ENCODE measurements around the gene GSK3B. TPM values are rescaled to one million over a fixed set of nuclear protein-coding genes. Genes with fewer than 3 reads are reported as not detected.

Gene GSK3B
- total RNA-seq, 1 donor from 2014 or later, result 11.8 TPM

- intact Hi-C loops (cut with DNase I), result no loop called here
- no peaks in the 10 kb centered on the region for H3K27me3 ChIP-seq
- no peak overlapping the region for H3K27ac ChIP-seq
- no peaks in the 10 kb centered on the region for H3K9me3 ChIP-seq
- DNase-seq (ENCODE audit: low spot score in 2 of 2), result no peak
- peaks cover 0 to 5% of the 10 kb centered on the region in 2 donors for H3K36me3 ChIP-seq
- H3K4me1 ChIP-seq, result no peaks in the 10 kb centered on the region
- no peak overlapping the region for H3K4me3 ChIP-seq
- TF ChIP-seq CTCF (IDR thresholded peaks at IDR 0.05), result no peak
These were observed 149.0 kb downstream of the GSK3B start for GRCh38 chr3:119945291-119945690.

- intact Hi-C loops (cut with DNase I), result no loop called here
- no peak for DNase-seq (ENCODE audit: low spot score in 2 of 2)
- Histone ChIP-seq H3K4me1 (no peaks in the 10 kb centered on the region), H3K9me3 (no peaks in the 10 kb centered on the region), H3K4me3 (no peak overlapping the region), H3K27me3 (no peaks in the 10 kb centered on the region), H3K27ac (no peak overlapping the region), H3K36me3 (peaks cover 0 to 5% of the 10 kb centered on the region in 2 donors)
- no peak for TF ChIP-seq CTCF (IDR thresholded peaks at IDR 0.05)
These were observed 150.2 kb downstream of the GSK3B start for GRCh38 chr3:119944091-119944490.

GRCh38 chr3:119939077-119939476 is 155.2 kb downstream of the GSK3B start:
- no peak for DNase-seq (ENCODE audit: low spot score in 2 of 2)
- H3K36me3 ChIP-seq, result no peaks in the 10 kb centered on the region
- no peak overlapping the region for H3K4me3 ChIP-seq
- intact Hi-C loops (cut with DNase I), result no loop called here
- no peak for TF ChIP-seq CTCF (IDR thresholded peaks at IDR 0.05)
- no peak overlapping the region for H3K27ac ChIP-seq
- no peaks in the 10 kb centered on the region for H3K4me1 ChIP-seq
- H3K9me3 ChIP-seq, result no peaks in the 10 kb centered on the region
- H3K27me3 ChIP-seq, result no peaks in the 10 kb centered on the region

GRCh38 chr3:119937229-119937628 is 157.0 kb downstream of the GSK3B start:
- Histone ChIP-seq H3K9me3 (no peaks in the 10 kb centered on the region), H3K27me3 (no peaks in the 10 kb centered on the region), H3K27ac (no peak overlapping the region), H3K36me3 (no peaks in the 10 kb centered on the region), H3K4me1 (no peaks in the 10 kb centered on the region), H3K4me3 (no peak overlapping the region)
- DNase-seq (ENCODE audit: low spot score in 2 of 2), result no peak
- TF ChIP-seq CTCF (IDR thresholded peaks at IDR 0.05), result no peak
- intact Hi-C loops (cut with DNase I), result no loop called here

- Histone ChIP-seq H3K4me1 (no peaks in the 10 kb centered on the region), H3K36me3 (no peaks in the 10 kb centered on the region), H3K27ac (no peak overlapping the region), H3K9me3 (no peaks in the 10 kb centered on the region), H3K27me3 (no peaks in the 10 kb centered on the region), H3K4me3 (no peak overlapping the region)
- intact Hi-C loops (cut with DNase I), result no loop called here
- no peak for TF ChIP-seq CTCF (IDR thresholded peaks at IDR 0.05)
- DNase-seq (ENCODE audit: low spot score in 2 of 2), result no peak
These were observed 160.0 kb downstream of the GSK3B start for GRCh38 chr3:119934249-119934648.

GRCh38 chr3:119933207-119933606 is 161.0 kb downstream of the GSK3B start:
- Histone ChIP-seq H3K9me3 (no peaks in the 10 kb centered on the region), H3K27ac (no peak overlapping the region), H3K36me3 (no peaks in the 10 kb centered on the region), H3K4me1 (no peaks in the 10 kb centered on the region), H3K27me3 (no peaks in the 10 kb centered on the region), H3K4me3 (no peak overlapping the region)
- intact Hi-C loops (cut with DNase I), result no loop called here
- TF ChIP-seq CTCF (IDR thresholded peaks at IDR 0.05), result no peak
- DNase-seq (ENCODE audit: low spot score in 2 of 2), result no peak

Data from ascending aorta (tissue), 2 donors.